ENCODE data around the gene PNPLA6.

DNA sequence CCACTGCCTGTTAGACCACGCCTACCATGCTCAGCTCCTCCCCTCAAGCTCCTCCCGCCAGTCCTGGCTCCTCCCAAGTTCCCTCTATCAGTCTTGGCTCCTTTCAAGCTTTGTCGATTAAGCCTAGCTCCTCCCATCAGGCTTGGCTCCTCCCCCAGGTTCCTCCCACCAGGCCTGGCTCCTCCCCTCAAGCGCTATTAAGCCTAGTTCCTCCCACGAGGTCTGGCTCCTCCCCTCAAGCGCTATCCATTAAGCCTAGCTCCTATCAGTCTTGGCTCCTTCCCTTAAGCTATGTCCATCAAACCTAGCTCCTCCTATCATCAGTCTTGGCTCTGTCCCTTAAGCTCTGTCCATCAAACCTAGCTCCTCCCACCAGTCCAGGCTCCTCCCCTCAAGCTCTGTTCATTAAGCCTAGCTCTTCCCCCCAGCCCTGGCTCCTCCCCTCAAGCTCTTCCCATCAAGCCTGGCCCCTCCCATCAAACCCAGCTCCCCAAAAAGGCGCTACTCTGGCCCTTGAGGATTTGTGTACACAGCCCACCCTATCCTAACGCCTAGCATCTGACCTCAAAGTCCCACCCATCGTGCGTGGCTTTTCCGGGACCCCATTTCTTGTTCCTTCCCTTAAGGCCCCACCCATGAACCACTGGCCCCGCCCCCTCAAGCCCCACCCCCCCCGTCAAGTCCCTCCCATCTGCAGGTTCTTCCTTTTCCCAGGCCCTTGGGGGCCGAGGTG lies 70.1 kb downstream of the PNPLA6 start:
- TF ChIP-seq POLR2AphosphoS5 (IDR thresholded peaks at IDR 0.05; ENCODE audit: low read depth, low read length), result no peak
- no peak for TF ChIP-seq TAF1 (IDR thresholded peaks at IDR 0.05; ENCODE audit: borderline replicate concordance, insufficient read depth, low read length)
- no peak for TF ChIP-seq SIN3A (IDR thresholded peaks at IDR 0.05; ENCODE audit: borderline replicate concordance, insufficient read depth, low read length)
- TF ChIP-seq, protein P1, sequence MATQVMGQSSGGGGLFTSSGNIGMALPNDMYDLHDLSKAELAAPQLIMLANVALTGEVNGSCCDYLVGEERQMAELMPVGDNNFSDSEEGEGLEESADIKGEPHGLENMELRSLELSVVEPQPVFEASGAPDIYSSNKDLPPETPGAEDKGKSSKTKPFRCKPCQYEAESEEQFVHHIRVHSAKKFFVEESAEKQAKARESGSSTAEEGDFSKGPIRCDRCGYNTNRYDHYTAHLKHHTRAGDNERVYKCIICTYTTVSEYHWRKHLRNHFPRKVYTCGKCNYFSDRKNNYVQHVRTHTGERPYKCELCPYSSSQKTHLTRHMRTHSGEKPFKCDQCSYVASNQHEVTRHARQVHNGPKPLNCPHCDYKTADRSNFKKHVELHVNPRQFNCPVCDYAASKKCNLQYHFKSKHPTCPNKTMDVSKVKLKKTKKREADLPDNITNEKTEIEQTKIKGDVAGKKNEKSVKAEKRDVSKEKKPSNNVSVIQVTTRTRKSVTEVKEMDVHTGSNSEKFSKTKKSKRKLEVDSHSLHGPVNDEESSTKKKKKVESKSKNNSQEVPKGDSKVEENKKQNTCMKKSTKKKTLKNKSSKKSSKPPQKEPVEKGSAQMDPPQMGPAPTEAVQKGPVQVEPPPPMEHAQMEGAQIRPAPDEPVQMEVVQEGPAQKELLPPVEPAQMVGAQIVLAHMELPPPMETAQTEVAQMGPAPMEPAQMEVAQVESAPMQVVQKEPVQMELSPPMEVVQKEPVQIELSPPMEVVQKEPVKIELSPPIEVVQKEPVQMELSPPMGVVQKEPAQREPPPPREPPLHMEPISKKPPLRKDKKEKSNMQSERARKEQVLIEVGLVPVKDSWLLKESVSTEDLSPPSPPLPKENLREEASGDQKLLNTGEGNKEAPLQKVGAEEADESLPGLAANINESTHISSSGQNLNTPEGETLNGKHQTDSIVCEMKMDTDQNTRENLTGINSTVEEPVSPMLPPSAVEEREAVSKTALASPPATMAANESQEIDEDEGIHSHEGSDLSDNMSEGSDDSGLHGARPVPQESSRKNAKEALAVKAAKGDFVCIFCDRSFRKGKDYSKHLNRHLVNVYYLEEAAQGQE (IDR thresholded peaks at IDR 0.05; ENCODE audit: insufficient read depth in 1 of 2, low read depth in 2 of 2, low read length in 2 of 2), result no peak
- TF ChIP-seq FOXP2 (optimal IDR thresholded peaks at IDR 0.05; ENCODE audit: borderline replicate concordance, extremely low read depth, extremely low read length, insufficient read depth), result no peak

All from PFSK-1 (cell line).